Neural progenitor cell (in vitro differentiated cells): Measurements from ENCODE around the gene KLHL8. TPM values are rescaled to one million over a fixed set of nuclear protein-coding genes. Genes with fewer than 3 reads are reported as not detected.
A peak's percentile ranks its signal among the peaks of the same experiment; 100 is the strongest.

Experiments
- DNase-seq: peaks from one replicate; pipeline ENCODE4 v3.0.0-alpha.2; 2016; ENCODE audit warnings: low spot score
- H2AFZ ChIP-seq: fragments of 200-600 bp; sonication (generic); replicated peaks from 2 replicates; pipeline ENCODE4 v1.6.1; 2016; ENCODE audit warnings: antibody characterized with exemption
- H3F3A ChIP-seq: fragments of 200-600 bp; sonication (generic); 2 replicates; pipeline ENCODE4 v1.6.1; 2016; ENCODE audit warnings: antibody characterized with exemption, low read depth
- H3K27ac ChIP-seq: fragments of 200-600 bp; sonication (generic); 2 replicates; pipeline ENCODE4 v1.5.1; 2016; ENCODE audit warnings: mild to moderate bottlenecking
- H3K27me3 ChIP-seq: fragments of 200-600 bp; sonication (generic); 2 replicates; pipeline ENCODE4 v1.6.1; 2016; ENCODE audit warnings: mild to moderate bottlenecking, moderate library complexity
- H3K36me3 ChIP-seq: fragments of 200-600 bp; sonication (generic); 2 replicates; pipeline ENCODE4 v1.5.1; 2016
- H3K4me1 ChIP-seq: fragments of 200-600 bp; sonication (generic); 2 replicates; pipeline ENCODE4 v1.6.1; 2016; ENCODE audit warnings: mixed run types
- H3K4me2 ChIP-seq: fragments of 200-600 bp; sonication (generic); 2 replicates; pipeline ENCODE4 v1.6.1; 2016
- H3K4me3 ChIP-seq: fragments of 200-600 bp; sonication (generic); 2 replicates; pipeline ENCODE4 v1.5.1; 2016
- H3K79me2 ChIP-seq: fragments of 200-600 bp; sonication (generic); 2 replicates; pipeline ENCODE4 v1.6.1; 2016; ENCODE audit warnings: low read depth
- H3K9ac ChIP-seq: fragments of 200-600 bp; sonication (generic); 2 replicates; pipeline ENCODE4 v1.6.1; 2016
- H3K9me3 ChIP-seq: fragments of 200-600 bp; sonication (generic); 2 replicates; pipeline ENCODE4 v1.5.1; 2016; ENCODE audit warnings: low read depth
- H4K20me1 ChIP-seq: fragments of 200-600 bp; sonication (generic); 2 replicates; pipeline ENCODE4 v1.6.1; 2016; ENCODE audit warnings: low read depth
- H3K27ac Mint-ChIP-seq: 3 replicates; pipeline ENCODE4 v1.8.0; 2021; ENCODE audit warnings: mixed read lengths
- H3K27me3 Mint-ChIP-seq: 2 replicates; pipeline ENCODE4 v1.8.0; 2022; ENCODE audit warnings: low read depth, mild to moderate bottlenecking, inconsistent platforms, moderate library complexity, mixed read lengths; ENCODE audit not compliant: insufficient read depth
- H3K36me3 Mint-ChIP-seq: 3 replicates; pipeline ENCODE4 v1.8.0; 2021; ENCODE audit warnings: mixed read lengths
- H3K4me1 Mint-ChIP-seq: 3 replicates; pipeline ENCODE4 v1.8.0; 2021; ENCODE audit warnings: mixed read lengths
- H3K4me3 Mint-ChIP-seq: 3 replicates; pipeline ENCODE4 v1.8.0; 2021; ENCODE audit warnings: mild to moderate bottlenecking, moderate library complexity, mixed read lengths
- H3K9me3 Mint-ChIP-seq: 3 replicates; pipeline ENCODE4 v1.8.0; 2020; ENCODE audit warnings: mixed read lengths
- CTCF ChIP-seq: fragments of 200-600 bp; sonication (generic); IDR thresholded peaks from 2 replicates; pipeline ENCODE4 v1.5.1; 2017; ENCODE audit warnings: antibody characterized with exemption, mild to moderate bottlenecking
- EZH2 ChIP-seq: fragments of 200-600 bp; sonication (generic); IDR thresholded peaks from 2 replicates; pipeline ENCODE4 v1.6.1; 2017; ENCODE audit warnings: antibody characterized with exemption, mild to moderate bottlenecking, moderate library complexity
- EZH2phosphoT487 ChIP-seq: fragments of 200-600 bp; sonication (generic); IDR thresholded peaks from 2 replicates; pipeline ENCODE4 v1.6.1; 2017; ENCODE audit warnings: antibody characterized with exemption
- total RNA-seq: library from RNA; depleted of rRNA; stranded (reverse); fragments of >200 nt; gene quantifications from 2 replicates; pipeline ENCODE4 v1.2.3, GENCODE V29; 2015; ENCODE audit warnings: low replicate concordance

KLHL8 gene
- total RNA-seq, 1 donor from 2014 or later: 20.3 TPM

- no peak overlapping the region for H3K27ac Mint-ChIP-seq
Observed at GRCh38 chr4:87116231-87116630, 104.2 kb downstream of the KLHL8 start.

GRCh38 chr4:87114245-87115062 is 106.0 kb downstream of the KLHL8 start:
- H3K27me3 ChIP-seq: no peaks in the 10 kb centered on the region
- no peak overlapping the region for H2AFZ ChIP-seq
- H3K36me3 Mint-ChIP-seq: peaks cover 29% of the 10 kb centered on the region
- peak overlapping the region; percentile 25 for H3K27ac Mint-ChIP-seq
- TF ChIP-seq EZH2phosphoT487 (no peak), CTCF (peak; percentile 58)
- peaks cover 12% of the 10 kb centered on the region for H3K4me1 Mint-ChIP-seq
- DNase-seq: peak; percentile 48
- peaks cover 6% of the 10 kb centered on the region for H3K4me1 ChIP-seq
- H3K27me3 Mint-ChIP-seq: peaks cover 2% of the 10 kb centered on the region
- no peak overlapping the region for H3K27ac ChIP-seq
- H3K36me3 ChIP-seq: peaks cover 9% of the 10 kb centered on the region
- H3K9me3 Mint-ChIP-seq: no peaks in the 10 kb centered on the region
- H3K79me2 ChIP-seq: peaks cover 17% of the 10 kb centered on the region
- H3F3A ChIP-seq: peaks cover 9% of the 10 kb centered on the region
- H3K4me3 ChIP-seq: no peak overlapping the region
- H3K4me3 Mint-ChIP-seq: no peak overlapping the region
- H3K9me3 ChIP-seq: no peaks in the 10 kb centered on the region
- H3K9ac ChIP-seq: no peak overlapping the region
- peaks cover 7% of the 10 kb centered on the region for H4K20me1 ChIP-seq
- no peak overlapping the region for H3K4me2 ChIP-seq

More at GRCh38 chr4:87116231-87116630, 104.2 kb downstream of the KLHL8 start:
- no peaks in the 10 kb centered on the region for H3K27me3 ChIP-seq
- peaks cover 21% of the 10 kb centered on the region for H3K4me1 Mint-ChIP-seq
- peaks cover 42% of the 10 kb centered on the region for H3K36me3 Mint-ChIP-seq
- no peak overlapping the region for H3K4me3 Mint-ChIP-seq
- H3K9me3 Mint-ChIP-seq: no peaks in the 10 kb centered on the region
- no peak overlapping the region for H3K9ac ChIP-seq
- H3K4me3 ChIP-seq: no peak overlapping the region
- no peaks in the 10 kb centered on the region for H3K9me3 ChIP-seq
- H3F3A ChIP-seq: peaks cover 9% of the 10 kb centered on the region
- no peak for DNase-seq
- no peak overlapping the region for H3K4me2 ChIP-seq
- peaks cover 17% of the 10 kb centered on the region for H3K79me2 ChIP-seq
- TF ChIP-seq EZH2phosphoT487: no peak
- TF ChIP-seq CTCF: no peak
- no peak for TF ChIP-seq EZH2
- peaks cover 2% of the 10 kb centered on the region for H3K27me3 Mint-ChIP-seq
- H2AFZ ChIP-seq: no peak overlapping the region
- H3K4me1 ChIP-seq: peaks cover 6% of the 10 kb centered on the region
- no peak overlapping the region for H3K27ac ChIP-seq
- peaks cover 7% of the 10 kb centered on the region for H4K20me1 ChIP-seq
- H3K36me3 ChIP-seq: no peaks in the 10 kb centered on the region

- no peak overlapping the region for H3K4me3 Mint-ChIP-seq
- Histone ChIP-seq H3K27ac (no peak overlapping the region), H3K4me1 (peaks cover 2% of the 10 kb centered on the region), H3K36me3 (peaks cover 9% of the 10 kb centered on the region), H3K27me3 (no peaks in the 10 kb centered on the region), H2AFZ (no peak overlapping the region), H4K20me1 (peaks cover 4% of the 10 kb centered on the region), H3K9ac (no peak overlapping the region), H3K4me3 (no peak overlapping the region), H3K9me3 (no peaks in the 10 kb centered on the region), H3F3A (peaks cover 12% of the 10 kb centered on the region), H3K79me2 (peaks cover 5% of the 10 kb centered on the region), H3K4me2 (no peak overlapping the region)
- no peak overlapping the region for H3K27ac Mint-ChIP-seq
- DNase-seq: no peak
- H3K4me1 Mint-ChIP-seq: peaks cover 13% of the 10 kb centered on the region
- H3K9me3 Mint-ChIP-seq: no peaks in the 10 kb centered on the region
- peaks cover 2% of the 10 kb centered on the region for H3K27me3 Mint-ChIP-seq
- H3K36me3 Mint-ChIP-seq: peaks cover 24% of the 10 kb centered on the region
- no peak for TF ChIP-seq EZH2
- no peak for TF ChIP-seq CTCF
- TF ChIP-seq EZH2phosphoT487: no peak
Observed at GRCh38 chr4:87112063-87112462, 108.4 kb downstream of the KLHL8 start.

Other genes starting within 250 kb of the KLHL8 start
- gene HSD17B13, start 102.3 kb upstream of the KLHL8 start, total RNA-seq: 0.31 and 0.60 TPM in 2 replicates
- 30.6 and 30.8 TPM in 2 replicates for gene HSD17B11, start 170.6 kb upstream of the KLHL8 start, total RNA-seq
- 10.2 and 18.0 TPM in 2 replicates for gene NUDT9, start 202.0 kb upstream of the KLHL8 start, total RNA-seq